ENCODE data around the gene RABL2B.

DNA sequence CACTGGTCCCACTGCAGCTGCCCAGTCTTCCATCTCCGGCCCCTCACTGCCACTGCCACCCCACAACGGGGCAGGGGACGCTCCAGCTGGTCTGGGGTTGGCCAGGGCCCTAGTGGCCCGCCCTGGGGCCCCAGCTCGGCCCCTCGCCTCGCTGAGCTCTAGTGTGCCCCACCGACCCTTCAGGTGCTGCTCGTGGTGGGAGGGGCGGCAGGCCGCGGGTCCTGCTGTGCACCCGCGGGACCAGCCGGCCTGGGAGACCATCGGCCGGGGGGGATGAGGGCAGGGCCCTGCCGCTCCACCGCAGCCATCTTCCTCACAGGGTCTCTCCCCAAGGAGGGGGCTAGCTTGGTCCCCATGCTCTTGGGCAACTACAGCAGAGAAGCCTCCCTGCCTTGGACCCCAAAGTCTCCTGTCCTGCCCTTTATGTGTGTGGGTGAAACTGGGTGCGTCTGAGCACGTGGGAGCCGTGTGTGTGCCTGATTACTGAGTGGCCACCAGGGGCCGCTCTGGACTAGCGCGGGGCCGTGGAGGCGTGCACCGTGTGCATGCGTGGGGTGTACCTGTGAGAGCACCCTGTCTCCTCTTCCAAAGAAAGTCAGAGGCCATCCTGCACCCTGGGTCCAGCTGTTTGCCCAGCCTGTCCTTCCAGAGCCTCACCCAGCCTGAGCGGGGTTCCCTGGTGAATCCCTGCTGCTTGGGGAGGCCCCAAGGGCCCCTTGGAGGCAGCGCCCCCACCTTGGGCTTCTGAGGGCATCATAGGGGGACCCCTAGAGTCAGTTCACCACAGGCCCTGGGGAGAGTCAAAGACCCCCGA is 51.4 kb downstream of the RABL2B start:
- TF ChIP-seq, protein P1, sequence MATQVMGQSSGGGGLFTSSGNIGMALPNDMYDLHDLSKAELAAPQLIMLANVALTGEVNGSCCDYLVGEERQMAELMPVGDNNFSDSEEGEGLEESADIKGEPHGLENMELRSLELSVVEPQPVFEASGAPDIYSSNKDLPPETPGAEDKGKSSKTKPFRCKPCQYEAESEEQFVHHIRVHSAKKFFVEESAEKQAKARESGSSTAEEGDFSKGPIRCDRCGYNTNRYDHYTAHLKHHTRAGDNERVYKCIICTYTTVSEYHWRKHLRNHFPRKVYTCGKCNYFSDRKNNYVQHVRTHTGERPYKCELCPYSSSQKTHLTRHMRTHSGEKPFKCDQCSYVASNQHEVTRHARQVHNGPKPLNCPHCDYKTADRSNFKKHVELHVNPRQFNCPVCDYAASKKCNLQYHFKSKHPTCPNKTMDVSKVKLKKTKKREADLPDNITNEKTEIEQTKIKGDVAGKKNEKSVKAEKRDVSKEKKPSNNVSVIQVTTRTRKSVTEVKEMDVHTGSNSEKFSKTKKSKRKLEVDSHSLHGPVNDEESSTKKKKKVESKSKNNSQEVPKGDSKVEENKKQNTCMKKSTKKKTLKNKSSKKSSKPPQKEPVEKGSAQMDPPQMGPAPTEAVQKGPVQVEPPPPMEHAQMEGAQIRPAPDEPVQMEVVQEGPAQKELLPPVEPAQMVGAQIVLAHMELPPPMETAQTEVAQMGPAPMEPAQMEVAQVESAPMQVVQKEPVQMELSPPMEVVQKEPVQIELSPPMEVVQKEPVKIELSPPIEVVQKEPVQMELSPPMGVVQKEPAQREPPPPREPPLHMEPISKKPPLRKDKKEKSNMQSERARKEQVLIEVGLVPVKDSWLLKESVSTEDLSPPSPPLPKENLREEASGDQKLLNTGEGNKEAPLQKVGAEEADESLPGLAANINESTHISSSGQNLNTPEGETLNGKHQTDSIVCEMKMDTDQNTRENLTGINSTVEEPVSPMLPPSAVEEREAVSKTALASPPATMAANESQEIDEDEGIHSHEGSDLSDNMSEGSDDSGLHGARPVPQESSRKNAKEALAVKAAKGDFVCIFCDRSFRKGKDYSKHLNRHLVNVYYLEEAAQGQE (IDR thresholded peaks at IDR 0.05; ENCODE audit: borderline replicate concordance) = no peak
- TF ChIP-seq CTCF (IDR thresholded peaks at IDR 0.05; ENCODE audit: poor library complexity, severe bottlenecking) = peak; percentile 42

Measured in neural cell (in vitro differentiated cells).